T-helper 9 cell (primary cell): ENCODE measurements around the gene ZFAND3.

ENCODE experiments used
- DNase-seq: peaks from one replicate; pipeline ENCODE4 v3.0.0-alpha.2; 2020

ZFAND3 gene

GRCh38 chr6:38142178-38142902 lies 322.8 kb downstream of the ZFAND3 start:
- no peak for DNase-seq

- DNase-seq, result no peak
Measured at GRCh38 chr6:38143191-38144150, 323.9 kb downstream of the ZFAND3 start.

GRCh38 chr6:38144365-38144945 lies 324.9 kb downstream of the ZFAND3 start:
- DNase-seq, result no peak

GRCh38 chr6:38146021-38146733 lies 326.6 kb downstream of the ZFAND3 start:
- DNase-seq, result no peak

- DNase-seq, result no peak
Measured at GRCh38 chr6:38146734-38147027, 327.2 kb downstream of the ZFAND3 start.

- no peak for DNase-seq
Measured at GRCh38 chr6:38148606-38149005, 329.1 kb downstream of the ZFAND3 start.

GRCh38 chr6:38149531-38149930 lies 330.0 kb downstream of the ZFAND3 start:
- DNase-seq, result no peak

- no peak for DNase-seq
Measured at GRCh38 chr6:38150021-38150420, 330.5 kb downstream of the ZFAND3 start.

GRCh38 chr6:38150681-38151296 lies 331.3 kb downstream of the ZFAND3 start:
- no peak for DNase-seq

GRCh38 chr6:38151580-38152500 lies 332.3 kb downstream of the ZFAND3 start:
- DNase-seq, result no peak

- no peak for DNase-seq
Measured at GRCh38 chr6:38152620-38153019, 333.1 kb downstream of the ZFAND3 start.

GRCh38 chr6:38153076-38153797 lies 333.7 kb downstream of the ZFAND3 start:
- no peak for DNase-seq

- no peak for DNase-seq
Measured at GRCh38 chr6:38153798-38154345, 334.3 kb downstream of the ZFAND3 start.

GRCh38 chr6:38154731-38155130 lies 335.2 kb downstream of the ZFAND3 start:
- DNase-seq, result no peak

- DNase-seq, result no peak
Measured at GRCh38 chr6:38155144-38155543, 335.6 kb downstream of the ZFAND3 start.

- DNase-seq, result no peak
Measured at GRCh38 chr6:38155621-38156204, 336.2 kb downstream of the ZFAND3 start.

GRCh38 chr6:38156818-38157565 lies 337.5 kb downstream of the ZFAND3 start:
- DNase-seq, result no peak

- DNase-seq, result no peak
Measured at GRCh38 chr6:38157905-38158304, 338.4 kb downstream of the ZFAND3 start.

GRCh38 chr6:38158762-38159350 lies 339.3 kb downstream of the ZFAND3 start:
- DNase-seq, result no peak
